Measurements from ENCODE around the gene KLHL22. TPM values are rescaled to one million over a fixed set of nuclear protein-coding genes. Genes with fewer than 3 reads are reported as not detected.
A peak's percentile ranks its signal among the peaks of the same experiment; 100 is the strongest.

KLHL22 gene
- total RNA-seq, 1 donor from 2014 or later = 17.7 TPM

- DNase-seq = no peak
- intact Hi-C loops (cut with micrococcal nuclease) = no loop called here
- Mint-ChIP-seq H3K27ac (no peak overlapping the region), H3K4me3 (no peak overlapping the region), H3K27me3 (no peaks in the 10 kb centered on the region), H3K36me3 (ENCODE audit: low read depth) (peaks cover 38% of the 10 kb centered on the region), H3K4me1 (peaks cover 41% of the 10 kb centered on the region), H3K9me3 (no peaks in the 10 kb centered on the region)
These were observed 35.0 kb upstream of the KLHL22 start for GRCh38 chr22:20530368-20531153.

- intact Hi-C loops (cut with micrococcal nuclease) = no loop called here
- no peak for DNase-seq
- Mint-ChIP-seq H3K27me3 (no peaks in the 10 kb centered on the region), H3K27ac (no peak overlapping the region), H3K36me3 (ENCODE audit: low read depth) (peaks cover 36% of the 10 kb centered on the region), H3K4me3 (no peak overlapping the region), H3K9me3 (no peaks in the 10 kb centered on the region), H3K4me1 (peaks cover 43% of the 10 kb centered on the region)
These were observed 32.9 kb upstream of the KLHL22 start for GRCh38 chr22:20528405-20528978.

GRCh38 chr22:20526628-20527355 is 31.2 kb upstream of the KLHL22 start:
- intact Hi-C loops (cut with micrococcal nuclease) = no loop called here
- Mint-ChIP-seq H3K36me3 (ENCODE audit: low read depth) (peaks cover 43% of the 10 kb centered on the region), H3K4me3 (no peak overlapping the region)

GRCh38 chr22:20526305-20526627 is 30.7 kb upstream of the KLHL22 start:
- peaks cover 45% of the 10 kb centered on the region for H3K4me1 Mint-ChIP-seq
- no peak for DNase-seq
- no peak overlapping the region for H3K4me3 Mint-ChIP-seq
- no peaks in the 10 kb centered on the region for H3K9me3 Mint-ChIP-seq
- H3K27me3 Mint-ChIP-seq = no peaks in the 10 kb centered on the region
- intact Hi-C loops (cut with micrococcal nuclease) = no loop called here
- peaks cover 41% of the 10 kb centered on the region for H3K36me3 Mint-ChIP-seq (ENCODE audit: low read depth)
- no peak overlapping the region for H3K27ac Mint-ChIP-seq

More at GRCh38 chr22:20526628-20527355, 31.2 kb upstream of the KLHL22 start:
- Mint-ChIP-seq H3K4me1 (peaks cover 50% of the 10 kb centered on the region), H3K9me3 (no peaks in the 10 kb centered on the region), H3K27me3 (no peaks in the 10 kb centered on the region), H3K27ac (peak overlapping the region; percentile 27)
- DNase-seq = no peak

GRCh38 chr22:20525048-20525447 is 29.5 kb upstream of the KLHL22 start:
- Mint-ChIP-seq H3K27me3 (no peaks in the 10 kb centered on the region), H3K36me3 (ENCODE audit: low read depth) (peaks cover 44% of the 10 kb centered on the region), H3K9me3 (no peaks in the 10 kb centered on the region), H3K4me1 (peaks cover 45% of the 10 kb centered on the region), H3K27ac (no peak overlapping the region), H3K4me3 (no peak overlapping the region)
- intact Hi-C loops (cut with micrococcal nuclease) = no loop called here
- no peak for DNase-seq

- Mint-ChIP-seq H3K4me3 (no peak overlapping the region), H3K9me3 (no peaks in the 10 kb centered on the region), H3K36me3 (ENCODE audit: low read depth) (peaks cover 45% of the 10 kb centered on the region), H3K27ac (peak overlapping the region; percentile 76), H3K4me1 (peaks cover 47% of the 10 kb centered on the region), H3K27me3 (no peaks in the 10 kb centered on the region)
- DNase-seq = peak; percentile 63
- intact Hi-C loops (cut with micrococcal nuclease) = no loop called here
These were observed 28.4 kb upstream of the KLHL22 start for GRCh38 chr22:20524004-20524481.

- Mint-ChIP-seq H3K4me3 (peak overlapping the region; percentile 49), H3K27me3 (no peaks in the 10 kb centered on the region), H3K36me3 (ENCODE audit: low read depth) (peaks cover 46% of the 10 kb centered on the region), H3K4me1 (peaks cover 49% of the 10 kb centered on the region), H3K9me3 (no peaks in the 10 kb centered on the region), H3K27ac (peak overlapping the region; percentile 76)
- peak; percentile 65 for DNase-seq
- intact Hi-C loops (cut with micrococcal nuclease) = loop anchor here (2.0 kb wide), 1 partner anchor 15 kb away; no protein-coding TSS in a partner anchor
These were observed 27.7 kb upstream of the KLHL22 start for GRCh38 chr22:20523086-20523983.

- H3K27ac Mint-ChIP-seq = peak overlapping the region; percentile 65
- H3K4me1 Mint-ChIP-seq = peaks cover 52% of the 10 kb centered on the region
- no peaks in the 10 kb centered on the region for H3K9me3 Mint-ChIP-seq
- no peak for DNase-seq
- no peaks in the 10 kb centered on the region for H3K27me3 Mint-ChIP-seq
- H3K36me3 Mint-ChIP-seq (ENCODE audit: low read depth) = peaks cover 45% of the 10 kb centered on the region
- intact Hi-C loops (cut with micrococcal nuclease) = loop anchor here (2.0 kb wide), 1 partner anchor 14 kb away; no protein-coding TSS in a partner anchor
- H3K4me3 Mint-ChIP-seq = peak overlapping the region; percentile 11
These were observed 26.8 kb upstream of the KLHL22 start for GRCh38 chr22:20522134-20523004.

GRCh38 chr22:20520093-20520511 is 24.5 kb upstream of the KLHL22 start:
- Mint-ChIP-seq H3K9me3 (no peaks in the 10 kb centered on the region), H3K36me3 (ENCODE audit: low read depth) (peaks cover 33% of the 10 kb centered on the region), H3K27me3 (no peaks in the 10 kb centered on the region), H3K27ac (peak overlapping the region; percentile 54), H3K4me3 (no peak overlapping the region), H3K4me1 (peaks cover 45% of the 10 kb centered on the region)
- intact Hi-C loops (cut with micrococcal nuclease) = no loop called here
- no peak for DNase-seq

GRCh38 chr22:20519558-20519957 is 24.0 kb upstream of the KLHL22 start:
- Mint-ChIP-seq H3K27ac (peak overlapping the region; percentile 54), H3K4me3 (no peak overlapping the region), H3K9me3 (no peaks in the 10 kb centered on the region), H3K27me3 (no peaks in the 10 kb centered on the region), H3K4me1 (peaks cover 46% of the 10 kb centered on the region), H3K36me3 (ENCODE audit: low read depth) (peaks cover 33% of the 10 kb centered on the region)
- intact Hi-C loops (cut with micrococcal nuclease) = no loop called here
- no peak for DNase-seq

- Mint-ChIP-seq H3K4me1 (peaks cover 41% of the 10 kb centered on the region), H3K27me3 (no peaks in the 10 kb centered on the region), H3K36me3 (ENCODE audit: low read depth) (peaks cover 38% of the 10 kb centered on the region), H3K27ac (peak overlapping the region; percentile 74), H3K9me3 (no peaks in the 10 kb centered on the region), H3K4me3 (no peak overlapping the region)
- intact Hi-C loops (cut with micrococcal nuclease) = no loop called here
- DNase-seq = no peak
These were observed 22.4 kb upstream of the KLHL22 start for GRCh38 chr22:20517841-20518592.

GRCh38 chr22:20517422-20517821 is 21.8 kb upstream of the KLHL22 start:
- H3K4me1 Mint-ChIP-seq = peaks cover 35% of the 10 kb centered on the region
- no peaks in the 10 kb centered on the region for H3K27me3 Mint-ChIP-seq
- peak overlapping the region; percentile 1 for H3K4me3 Mint-ChIP-seq
- H3K27ac Mint-ChIP-seq = peak overlapping the region; percentile 74
- H3K36me3 Mint-ChIP-seq (ENCODE audit: low read depth) = peaks cover 36% of the 10 kb centered on the region
- intact Hi-C loops (cut with micrococcal nuclease) = no loop called here
- H3K9me3 Mint-ChIP-seq = no peaks in the 10 kb centered on the region
- DNase-seq = no peak
